Adrenal gland (tissue), 12 donors: ENCODE measurements around the gene PRKCI. TPM values are rescaled to one million over a fixed set of nuclear protein-coding genes. Genes with fewer than 3 reads are reported as not detected.

Experiments
- DNase-seq, 7 donors: peaks; one replicate each; pipeline ENCODE4 v3.0.0-alpha.2; 2019 to 2020
- H3K27ac ChIP-seq, 5 donors: fragments of 200-600 bp; sonication (generic) in 4 of 5; 1 replicate in 3 of 5; 2 replicates in 2 of 5; pipeline versions ENCODE4 v1.5.1 to v1.8.0; 2016 to 2020; ENCODE audit warnings: mild to moderate bottlenecking in 1 of 5
- H3K27me3 ChIP-seq: fragments of 200-600 bp; 2 replicates; pipeline ENCODE4 v1.8.0; 2021
- H3K36me3 ChIP-seq, 2 donors: fragments of 200-600 bp; replicated peaks in 1 of 2; 1 replicate in 1 of 2; 2 replicates in 1 of 2; pipeline versions ENCODE4 v1.5.1 to v1.8.0; 2018 to 2022
- H3K4me1 ChIP-seq, 2 donors: fragments of 200-600 bp; replicated peaks in 1 of 2; 1 replicate in 1 of 2; 2 replicates in 1 of 2; pipeline versions ENCODE4 v1.5.1 to v1.8.0; 2018 to 2021
- H3K4me3 ChIP-seq, 4 donors: fragments of 200-600 bp; sonication (generic) in 3 of 4; one replicate each; pipeline ENCODE4 v1.5.1; 2016 to 2018
- H3K9me3 ChIP-seq, 3 donors: fragments of 200-600 bp; sonication (generic) in 1 of 3; replicated peaks in 1 of 3; 1 replicate in 2 of 3; 2 replicates in 1 of 3; pipeline versions ENCODE4 v1.5.1 to v1.8.0; 2016 to 2021
- POLR2A ChIP-seq, 2 donors: fragments of 450-650 bp; IDR thresholded peaks; one replicate each; pipeline ENCODE4 v1.6.1; 2017; ENCODE audit warnings: antibody characterized with exemption in 2 of 2, mild to moderate bottlenecking in 2 of 2, moderate library complexity in 1 of 2
- WGBS, 4 donors: extraction: QIAGEN DNeasy Blood & Tissue Kit in 2 of 4; methylation state at CpG; one replicate each; pipeline versions ENCODE4 v1.1.5 to v1.1.7; 2013 to 2017; 5-methylcytosine and 5-hydroxymethylcytosine counted together
- intact Hi-C, 2 donors: fragments of 100-400 bp; cut with DNase I; formaldehyde crosslinking; loops; one replicate each; pipeline versions ENCODE4 v1.14.1 to v1.15.0; 2022 to 2023
- polyA plus RNA-seq, 3 donors: library from polyadenylated mRNA; stranded (reverse); fragments of 200-250 nt in 2 of 3; fragments of 350-450 nt in 1 of 3; fragmentation: Illumina TruSeq in 1 of 3; extraction: RNeasy Lipid Tissue Mini Kit (QIAGEN cat#74804) in 1 of 3; gene quantifications; one replicate each; pipeline ENCODE4 v1.2.3, GENCODE V29; 2013 to 2014
- total RNA-seq, 9 donors: library from RNA; depleted of rRNA in 4 of 9; stranded (reverse); fragments of >200 nt in 4 of 9; fragments of 120-200 nt in 1 of 9; fragmentation: NEBNext Ultra II Directional in 1 of 9; extraction: Animal tissue kit (Norgen Biotek cat#: 25700) in 1 of 9; gene quantifications; one replicate each; pipeline versions ENCODE4 v1.1.0 to v1.2.4, GENCODE V29; 2013 to 2023
- TF ChIP-seq, protein P1 (sequence below), 6 experiments: fragments of 450-650 bp in 4 of 6; fragments of 200-600 bp in 2 of 6; sonication (generic) in 1 of 6; IDR thresholded peaks; 1 replicate in 5 of 6; 2 replicates in 1 of 6; pipeline versions ENCODE4 v1.5.1 to v1.8.0; 2016 to 2021; ENCODE audit warnings: antibody characterized with exemption in 6 of 6, mild to moderate bottlenecking in 2 of 6, moderate library complexity in 1 of 6
- donor health status: healthy with polysubstance abuse.
- donor health status: Bipolar disorder and iron deficiency.
- donor health status: DM: yes; HTN: yes; CAD: no.
- donor health status: DM: no; HTN: no; CAD: no.
- donor health status: DM: no; HTN: no; CAD: no.
- donor health status: DM: yes; HTN: yes; CAD: no.

PRKCI gene
- total and polyA plus RNA-seq, 12 donors = 4.8 to 29.2 (median 14.1) TPM

DNA sequence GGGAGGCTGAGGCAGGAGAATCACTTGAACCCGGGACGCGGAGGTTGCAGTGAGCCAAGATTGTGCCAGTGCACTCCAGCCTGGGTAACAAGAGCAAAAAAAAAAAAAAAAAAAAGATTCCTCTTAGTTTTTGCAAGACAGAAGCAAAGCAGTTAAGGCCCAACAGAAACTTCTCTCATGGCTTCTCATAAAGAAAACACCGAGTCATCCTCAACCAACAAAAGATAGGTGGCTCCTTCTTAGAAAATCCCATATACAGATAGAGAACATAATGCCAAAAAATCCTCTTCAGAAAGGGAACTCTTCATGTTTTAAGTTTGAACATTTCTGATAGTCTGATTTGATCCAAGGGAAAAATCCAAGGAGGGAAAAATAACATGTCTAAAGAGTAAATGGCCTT, 122.7 kb downstream of the PRKCI start:
- WGBS, 4 donors = 61 to 84% (median 74%) methylated on average over 4 of the region's 4 CpGs
- no peaks in the 10 kb centered on the region for H3K36me3 ChIP-seq
- no peaks in the 10 kb centered on the region for H3K27me3 ChIP-seq
- H3K9me3 ChIP-seq = no peaks in the 10 kb centered on the region
- H3K4me1 ChIP-seq = peaks cover 12 to 16% of the 10 kb centered on the region in 2 donors
- no peak for DNase-seq
- no peak for TF ChIP-seq POLR2A (IDR thresholded peaks at IDR 0.05)
- intact Hi-C loops = no loop called here
- no peak overlapping the region for H3K4me3 ChIP-seq
- peak overlapping the region in 2 of 5 donors; percentile 56 to 60 for H3K27ac ChIP-seq

DNA sequence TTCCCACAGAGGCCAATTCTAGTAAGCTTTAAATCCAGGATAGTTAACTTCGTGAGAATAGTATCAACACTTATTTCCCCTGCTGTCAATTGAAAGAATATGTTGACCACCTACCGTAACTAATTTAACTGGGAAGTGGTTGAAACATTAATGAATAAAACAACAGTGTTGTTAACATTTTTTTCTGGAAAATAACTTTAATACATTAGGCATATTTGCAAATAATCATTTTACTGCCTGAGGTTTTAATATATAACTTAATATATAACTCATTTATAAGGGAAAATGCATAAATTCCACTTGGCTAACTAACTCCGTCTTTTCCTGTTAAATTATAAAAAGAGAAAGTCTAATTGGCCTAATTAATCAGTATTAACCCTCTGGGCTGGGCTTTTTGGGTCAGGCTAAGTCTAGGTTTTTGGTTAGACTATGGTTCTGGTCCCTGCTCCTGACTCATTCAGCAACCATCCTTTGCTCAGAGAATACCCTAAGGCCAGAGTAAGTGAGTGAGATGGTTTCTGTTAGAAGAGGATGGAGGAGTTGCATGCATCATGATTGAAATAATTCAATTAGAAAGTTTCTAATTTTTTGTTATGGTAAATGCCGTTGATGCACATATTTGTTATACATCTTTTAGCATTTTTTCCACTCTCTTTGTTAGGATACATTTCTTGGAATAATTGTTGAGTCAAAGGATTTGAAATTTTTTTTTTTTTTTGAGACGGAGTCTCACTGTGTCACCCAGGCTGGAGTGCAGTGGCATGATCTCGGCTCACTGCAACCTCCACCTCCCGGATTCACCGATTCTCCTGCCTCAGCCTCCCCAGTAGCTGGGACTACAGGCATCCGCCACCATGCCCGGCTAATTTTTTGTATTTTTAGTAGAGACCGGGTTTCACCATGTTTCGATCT, 124.5 kb downstream of the PRKCI start:
- DNase-seq = no peak
- H3K9me3 ChIP-seq = no peaks in the 10 kb centered on the region
- intact Hi-C loops = no loop called here
- no peak overlapping the region for H3K4me3 ChIP-seq
- H3K27me3 ChIP-seq = no peaks in the 10 kb centered on the region
- WGBS, 4 donors = 92 to 96% (median 95%) methylated on average over 12 of the region's 12 CpGs
- H3K4me1 ChIP-seq = peaks cover 12% of the 10 kb centered on the region in 2 donors
- TF ChIP-seq POLR2A (IDR thresholded peaks at IDR 0.05) = no peak
- TF ChIP-seq, protein P1, sequence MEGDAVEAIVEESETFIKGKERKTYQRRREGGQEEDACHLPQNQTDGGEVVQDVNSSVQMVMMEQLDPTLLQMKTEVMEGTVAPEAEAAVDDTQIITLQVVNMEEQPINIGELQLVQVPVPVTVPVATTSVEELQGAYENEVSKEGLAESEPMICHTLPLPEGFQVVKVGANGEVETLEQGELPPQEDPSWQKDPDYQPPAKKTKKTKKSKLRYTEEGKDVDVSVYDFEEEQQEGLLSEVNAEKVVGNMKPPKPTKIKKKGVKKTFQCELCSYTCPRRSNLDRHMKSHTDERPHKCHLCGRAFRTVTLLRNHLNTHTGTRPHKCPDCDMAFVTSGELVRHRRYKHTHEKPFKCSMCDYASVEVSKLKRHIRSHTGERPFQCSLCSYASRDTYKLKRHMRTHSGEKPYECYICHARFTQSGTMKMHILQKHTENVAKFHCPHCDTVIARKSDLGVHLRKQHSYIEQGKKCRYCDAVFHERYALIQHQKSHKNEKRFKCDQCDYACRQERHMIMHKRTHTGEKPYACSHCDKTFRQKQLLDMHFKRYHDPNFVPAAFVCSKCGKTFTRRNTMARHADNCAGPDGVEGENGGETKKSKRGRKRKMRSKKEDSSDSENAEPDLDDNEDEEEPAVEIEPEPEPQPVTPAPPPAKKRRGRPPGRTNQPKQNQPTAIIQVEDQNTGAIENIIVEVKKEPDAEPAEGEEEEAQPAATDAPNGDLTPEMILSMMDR (IDR thresholded peaks at IDR 0.05) = no peak
- no peaks in the 10 kb centered on the region for H3K36me3 ChIP-seq
- no peak overlapping the region for H3K27ac ChIP-seq

DNA sequence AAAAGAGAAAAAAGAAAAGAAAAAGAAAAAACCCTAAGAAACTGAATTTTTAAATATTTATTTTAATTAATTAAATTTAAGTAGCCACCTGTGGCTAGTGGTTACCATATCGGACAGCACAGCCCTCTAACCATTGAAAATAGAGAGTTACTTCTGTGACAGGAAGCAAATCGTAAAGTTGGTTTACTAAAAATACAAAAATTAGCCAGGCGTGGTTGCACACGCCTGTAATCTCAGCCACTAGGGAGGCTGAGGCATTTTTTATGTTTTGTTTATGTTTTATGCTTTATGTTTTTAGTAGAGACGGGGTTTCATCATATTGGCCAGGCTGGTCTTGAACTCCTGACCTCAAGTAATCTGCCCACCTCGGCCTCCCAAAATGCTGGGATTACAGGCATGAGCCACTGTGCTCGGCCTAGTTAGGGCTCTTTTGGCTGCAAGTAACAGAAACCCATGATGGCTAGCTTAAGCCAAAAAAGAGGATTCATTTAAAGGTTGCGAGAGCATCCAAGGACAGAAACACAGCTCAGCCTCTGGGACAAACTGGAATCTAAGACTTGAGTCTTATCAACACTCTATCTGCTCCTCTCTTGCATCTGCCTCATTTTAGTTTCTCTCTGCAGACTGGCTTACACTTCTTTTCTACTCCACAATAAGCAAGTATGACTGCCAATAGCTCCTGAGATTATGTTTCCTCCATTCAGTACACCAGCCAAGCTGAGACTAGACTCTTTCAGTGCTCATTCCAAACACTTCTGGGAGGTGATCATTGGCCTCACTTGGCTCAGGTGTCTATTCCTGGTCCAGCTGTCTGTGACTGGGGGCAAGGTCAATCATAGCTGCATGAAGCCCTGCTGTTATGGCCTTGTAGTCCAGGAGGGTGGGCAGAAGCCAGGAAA, 128.5 kb downstream of the PRKCI start:
- 67 to 81% (median 73%) methylated on average over 8 of the region's 8 CpGs for WGBS, 4 donors
- peak in 4 of 7 donors; percentile 17 to 42 (median 36) for DNase-seq
- H3K4me1 ChIP-seq = peaks cover 8 to 9% of the 10 kb centered on the region in 2 donors
- no peaks in the 10 kb centered on the region for H3K27me3 ChIP-seq
- no peaks in the 10 kb centered on the region for H3K9me3 ChIP-seq
- no peaks in the 10 kb centered on the region for H3K36me3 ChIP-seq
- TF ChIP-seq, protein P1 (IDR thresholded peaks at IDR 0.05) = no peak
- TF ChIP-seq POLR2A (IDR thresholded peaks at IDR 0.05) = no peak
- no peak overlapping the region for H3K4me3 ChIP-seq
- peak overlapping the region in 2 of 5 donors; percentile 13 to 21 for H3K27ac ChIP-seq
- intact Hi-C loops = no loop called here

DNA sequence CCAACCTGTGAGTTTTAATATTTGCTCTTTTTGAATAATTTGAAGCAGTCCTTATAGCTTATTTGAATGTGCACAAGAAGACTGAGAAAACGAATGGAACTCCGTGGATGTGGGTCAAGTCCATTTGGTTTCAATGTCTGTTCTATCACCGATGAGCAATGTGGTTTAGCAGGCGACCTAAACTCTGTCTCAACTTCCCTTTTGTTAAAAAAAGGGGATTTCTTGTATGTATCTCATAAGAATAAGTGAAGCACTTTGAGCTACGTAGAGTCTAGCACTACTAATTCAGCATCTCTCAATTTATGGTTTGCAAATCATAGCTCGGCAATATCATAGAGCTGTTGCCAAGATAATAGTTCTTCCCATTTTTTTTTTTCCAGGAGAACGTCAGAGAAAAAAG, 130.7 kb downstream of the PRKCI start:
- Histone ChIP-seq H3K4me1 (peaks cover 14 to 16% of the 10 kb centered on the region in 2 donors), H3K36me3 (no peaks in the 10 kb centered on the region), H3K27me3 (no peaks in the 10 kb centered on the region), H3K9me3 (no peaks in the 10 kb centered on the region), H3K27ac (no peak overlapping the region), H3K4me3 (no peak overlapping the region)
- WGBS, 4 donors = 39 to 50% (median 42%) methylated on average over 7 of the region's 7 CpGs
- TF ChIP-seq POLR2A (IDR thresholded peaks at IDR 0.05) = no peak
- TF ChIP-seq, protein P1 (IDR thresholded peaks at IDR 0.05) = no peak
- no peak for DNase-seq
- intact Hi-C loops = no loop called here
